Activated naive CD4-positive, alpha-beta T cell (primary cell): Measurements from ENCODE around the gene RIOX2.

Experiments used
- DNase-seq, 4 experiments: peaks; one replicate each; lab custom pipeline; 2025; lab: John Stamatoyannopoulos, UW

The RIOX2 gene

GRCh38 chr3:97990624-97991292, 18.5 kb upstream of the RIOX2 start:
- DNase-seq: no peak

- no peak for DNase-seq
These were observed 16.7 kb upstream of the RIOX2 start for GRCh38 chr3:97988784-97989568.

- DNase-seq: no peak
These were observed 15.1 kb upstream of the RIOX2 start for GRCh38 chr3:97987306-97987705.

GRCh38 chr3:97983933-97984491, 11.8 kb upstream of the RIOX2 start:
- no peak for DNase-seq

- DNase-seq: no peak
These were observed 9.7 kb upstream of the RIOX2 start for GRCh38 chr3:97981886-97982285.

GRCh38 chr3:97979610-97980009, 7.4 kb upstream of the RIOX2 start:
- no peak for DNase-seq

- no peak for DNase-seq
These were observed 3.2 kb upstream of the RIOX2 start for GRCh38 chr3:97975466-97975865.

- no peak for DNase-seq
These were observed 2.8 kb upstream of the RIOX2 start for GRCh38 chr3:97974996-97975395.

GRCh38 chr3:97972976-97973375, 745 bp upstream of the RIOX2 start:
- no peak for DNase-seq

- no peak for DNase-seq
These were observed 1.1 kb downstream of the RIOX2 start for GRCh38 chr3:97970956-97971620.

- no peak for DNase-seq
These were observed 2.1 kb downstream of the RIOX2 start for GRCh38 chr3:97970156-97970555.

- no peak for DNase-seq
These were observed 2.7 kb downstream of the RIOX2 start for GRCh38 chr3:97969541-97969940.

GRCh38 chr3:97968376-97968775, 3.9 kb downstream of the RIOX2 start:
- DNase-seq: no peak

GRCh38 chr3:97967966-97968365, 4.3 kb downstream of the RIOX2 start:
- no peak for DNase-seq

- DNase-seq: no peak
These were observed 11.1 kb downstream of the RIOX2 start for GRCh38 chr3:97960993-97961766.

- no peak for DNase-seq
These were observed 11.7 kb downstream of the RIOX2 start for GRCh38 chr3:97960551-97960950.

- DNase-seq: no peak
These were observed 12.4 kb downstream of the RIOX2 start for GRCh38 chr3:97959872-97960271.

GRCh38 chr3:97958796-97959195, 13.4 kb downstream of the RIOX2 start:
- no peak for DNase-seq

GRCh38 chr3:97958396-97958795, 13.8 kb downstream of the RIOX2 start:
- no peak for DNase-seq

- DNase-seq: no peak
These were observed 14.5 kb downstream of the RIOX2 start for GRCh38 chr3:97957617-97958311.

GRCh38 chr3:97956051-97956450, 16.2 kb downstream of the RIOX2 start:
- DNase-seq: no peak
